ENCODE results near the gene FXYD2. TPM values are rescaled to one million over a fixed set of nuclear protein-coding genes. Genes with fewer than 3 reads are reported as not detected.

The FXYD2 gene
- total RNA-seq (2014; rRNA removed; shearing (Covaris generic)) (not detected in 2 replicates), polyA plus RNA-seq (2016; fragmentation: Nextera tagmentation; extraction: Ambion mirVana) (not detected in 2 replicates)

DNA sequence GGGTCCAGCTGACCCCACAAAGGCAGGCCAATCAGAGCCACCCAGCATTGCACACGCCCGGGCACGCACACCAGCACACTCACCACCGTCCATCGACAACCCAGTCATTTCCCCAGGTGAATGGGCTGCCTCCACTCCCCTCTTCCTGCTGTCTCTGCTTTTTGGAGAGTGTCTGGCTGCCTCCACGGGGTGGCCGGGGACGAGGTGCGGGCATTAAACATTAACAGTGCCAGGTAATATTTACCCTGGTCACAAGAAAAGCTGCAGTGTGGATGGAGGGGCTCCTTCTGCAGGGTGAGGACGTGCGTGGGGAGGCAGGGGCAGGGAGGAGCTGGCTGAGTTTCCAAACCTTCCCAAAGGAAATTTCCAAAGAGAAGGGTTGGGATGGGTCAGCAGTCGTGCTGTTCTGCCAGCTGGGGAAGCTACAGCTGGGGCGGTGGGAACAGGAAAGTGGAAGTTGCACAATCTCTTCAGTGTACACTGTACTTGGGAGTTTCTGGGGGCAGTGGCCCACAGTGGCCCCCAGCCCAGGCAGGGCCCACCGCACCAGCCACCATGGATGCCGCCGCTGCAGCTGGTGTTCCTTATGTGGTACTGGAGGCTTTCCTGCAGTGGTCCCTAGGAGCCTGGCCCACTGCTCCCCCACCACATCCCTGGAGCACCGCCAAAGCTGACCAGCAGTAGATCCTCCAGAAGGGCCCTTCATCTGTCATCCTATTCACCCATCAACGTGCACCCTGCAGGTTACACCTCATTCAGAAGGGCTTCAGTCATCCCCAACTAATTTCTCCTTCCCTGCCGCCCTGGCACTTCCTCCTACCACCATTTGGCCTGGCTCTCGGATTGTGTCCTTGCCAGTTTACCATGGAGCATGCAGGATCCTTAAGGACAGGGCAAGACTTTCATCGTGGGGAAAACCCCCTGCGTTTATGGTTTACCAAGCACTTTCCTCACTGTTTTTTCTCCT is at the start of gene FXYD2:
Gene FXYD2 (minus strand): TSS at position 174 of the 967 bp plus-strand sequence. CDS start 66 bp downstream, at position 108.
- Histone ChIP-seq H3K79me2 (ENCODE audit: insufficient read depth) (no peaks in the 10 kb centered on the region), H3F3A (ENCODE audit: insufficient read depth) (no peaks in the 10 kb centered on the region), H3K9me2 (ENCODE audit: insufficient read depth) (no peaks in the 10 kb centered on the region), H3K4me3 (no peak within 1 kb of the TSS), H3K4me2 (ENCODE audit: unreplicated experiment) (no peak within 1 kb of the TSS), H3K36me3 (ENCODE audit: low read depth) (no peaks in the 10 kb centered on the region), H4K20me1 (ENCODE audit: insufficient read depth) (no peaks in the 10 kb centered on the region), H3K27me3 (replicated peaks; ENCODE audit: insufficient read depth) (0 out of 2 replicates have a peak, but pooled peaks cover 12% of the 10 kb centered on the region), H3K4me1 (ENCODE audit: insufficient read depth) (no peaks in the 10 kb centered on the region), H3K9me3 (ENCODE audit: low read depth) (no peaks in the 10 kb centered on the region), H2AFZ (no peak within 1 kb of the TSS), H3K9ac (no peak within 1 kb of the TSS), H3K27ac (no peak within 1 kb of the TSS)
- in situ Hi-C loops (cut with MboI) = no loop called here
- no peak for DNase-seq
- 57 to 63% methylated on average over 22 of the region's 22 CpGs for WGBS, 2 experiments (ENCODE audit: low coverage in 1 of 2, low lambda C conversion rate in 2 of 2, missing lambda C conversion rate in 2 of 2)
- TF ChIP-seq EZH2 (IDR thresholded peaks at IDR 0.05; ENCODE audit: insufficient read depth, poor library complexity, severe bottlenecking) (no peak), EZH2phosphoT487 (IDR thresholded peaks at IDR 0.05; ENCODE audit: insufficient read depth, low read depth) (no peak)

DNA sequence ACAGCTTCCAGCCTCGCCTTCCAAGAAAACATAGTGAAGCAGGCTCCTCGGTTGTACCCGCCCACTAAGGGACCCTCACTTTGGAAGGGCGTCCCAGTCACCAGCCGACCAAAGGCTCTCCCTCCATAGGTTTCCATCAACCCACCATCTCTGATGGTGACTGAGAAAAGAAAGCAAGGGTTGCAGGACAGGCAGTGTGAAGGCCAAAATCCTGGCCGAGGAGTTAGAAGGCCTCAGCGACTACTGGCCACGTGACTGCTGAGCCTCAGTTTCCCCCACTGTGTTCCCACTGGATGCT is 49.2 kb upstream of the FXYD2 start:
- TF ChIP-seq EZH2 (IDR thresholded peaks at IDR 0.05; ENCODE audit: insufficient read depth, poor library complexity, severe bottlenecking) (no peak), EZH2phosphoT487 (IDR thresholded peaks at IDR 0.05; ENCODE audit: insufficient read depth, low read depth) (no peak)
- no peak for DNase-seq
- Histone ChIP-seq H3K36me3 (ENCODE audit: low read depth) (no peaks in the 10 kb centered on the region), H3K9me3 (ENCODE audit: low read depth) (no peaks in the 10 kb centered on the region), H3K27ac (no peak overlapping the region), H3K9ac (no peak overlapping the region), H3K4me3 (no peak overlapping the region), H2AFZ (no peak overlapping the region), H3K9me2 (ENCODE audit: insufficient read depth) (no peaks in the 10 kb centered on the region), H3K27me3 (replicated peaks; ENCODE audit: insufficient read depth) (peaks cover 56% of the 10 kb centered on the region), H3K4me1 (ENCODE audit: insufficient read depth) (no peaks in the 10 kb centered on the region), H3K79me2 (ENCODE audit: insufficient read depth) (no peaks in the 10 kb centered on the region), H4K20me1 (ENCODE audit: insufficient read depth) (no peaks in the 10 kb centered on the region), H3K4me2 (ENCODE audit: unreplicated experiment) (no peak overlapping the region), H3F3A (ENCODE audit: insufficient read depth) (no peaks in the 10 kb centered on the region)
- 51 to 56% methylated on average over 8 of the region's 8 CpGs for WGBS, 2 experiments (ENCODE audit: low coverage in 1 of 2, low lambda C conversion rate in 2 of 2, missing lambda C conversion rate in 2 of 2)
- in situ Hi-C loops (cut with MboI) = no loop called here

DNA sequence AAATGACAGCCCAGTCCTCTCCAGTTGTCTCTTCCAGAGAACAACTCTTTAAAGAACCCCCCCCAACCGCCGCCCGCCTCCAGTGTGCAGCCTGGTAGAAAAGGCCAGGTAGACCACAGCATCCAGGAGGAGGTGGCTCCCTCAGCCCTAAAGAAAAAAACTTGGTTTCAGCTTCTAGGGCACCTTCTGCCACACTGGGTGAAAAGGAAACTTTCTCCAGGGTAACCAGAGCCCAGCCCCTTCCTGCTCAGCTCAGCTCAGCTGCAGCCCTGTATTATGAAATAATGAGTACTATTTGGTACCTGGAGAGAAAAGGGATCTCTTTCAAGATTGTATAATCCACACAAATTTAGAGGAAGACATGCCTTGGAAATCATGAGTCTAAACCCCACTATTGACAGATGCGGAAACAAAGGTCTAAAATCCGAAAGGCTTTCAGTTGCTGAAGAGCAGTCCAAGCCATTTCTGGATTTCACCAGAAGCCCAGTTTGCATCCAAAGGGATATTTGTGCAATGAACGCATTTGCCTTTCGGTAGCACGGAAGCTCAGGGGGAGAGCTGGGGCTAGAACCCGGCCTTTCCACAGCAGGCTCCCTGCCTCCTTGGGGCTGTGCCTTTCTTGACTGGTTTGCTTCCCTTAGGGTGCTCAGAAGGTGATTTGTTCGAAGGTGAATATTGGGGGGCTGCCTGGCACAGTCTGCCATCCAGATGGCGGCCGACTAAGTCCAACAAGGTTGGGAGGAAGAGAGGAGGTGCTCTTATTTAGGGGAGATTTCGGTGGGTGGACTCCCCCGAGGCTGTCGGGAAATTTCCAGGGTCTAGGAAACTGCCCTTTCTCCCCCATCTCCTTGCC is 48.7 kb upstream of the FXYD2 start:
- no peak overlapping the region for H3K9ac ChIP-seq
- no peaks in the 10 kb centered on the region for H3K4me1 ChIP-seq (ENCODE audit: insufficient read depth)
- peaks cover 50% of the 10 kb centered on the region for H3K27me3 ChIP-seq (replicated peaks; ENCODE audit: insufficient read depth)
- WGBS, 2 experiments (ENCODE audit: low coverage in 1 of 2, low lambda C conversion rate in 2 of 2, missing lambda C conversion rate in 2 of 2) = 71 to 72% methylated on average over 15 of the region's 15 CpGs
- H4K20me1 ChIP-seq (ENCODE audit: insufficient read depth) = no peaks in the 10 kb centered on the region
- TF ChIP-seq EZH2 (IDR thresholded peaks at IDR 0.05; ENCODE audit: insufficient read depth, poor library complexity, severe bottlenecking) (no peak), EZH2phosphoT487 (IDR thresholded peaks at IDR 0.05; ENCODE audit: insufficient read depth, low read depth) (no peak)
- H3K4me2 ChIP-seq (ENCODE audit: unreplicated experiment) = no peak overlapping the region
- no peaks in the 10 kb centered on the region for H3F3A ChIP-seq (ENCODE audit: insufficient read depth)
- H3K79me2 ChIP-seq (ENCODE audit: insufficient read depth) = no peaks in the 10 kb centered on the region
- no peak overlapping the region for H3K4me3 ChIP-seq
- H3K9me2 ChIP-seq (ENCODE audit: insufficient read depth) = no peaks in the 10 kb centered on the region
- H2AFZ ChIP-seq = no peak overlapping the region
- H3K36me3 ChIP-seq (ENCODE audit: low read depth) = no peaks in the 10 kb centered on the region
- H3K27ac ChIP-seq = no peak overlapping the region
- DNase-seq = no peak
- H3K9me3 ChIP-seq (ENCODE audit: low read depth) = no peaks in the 10 kb centered on the region
- in situ Hi-C loops (cut with MboI) = no loop called here

DNA sequence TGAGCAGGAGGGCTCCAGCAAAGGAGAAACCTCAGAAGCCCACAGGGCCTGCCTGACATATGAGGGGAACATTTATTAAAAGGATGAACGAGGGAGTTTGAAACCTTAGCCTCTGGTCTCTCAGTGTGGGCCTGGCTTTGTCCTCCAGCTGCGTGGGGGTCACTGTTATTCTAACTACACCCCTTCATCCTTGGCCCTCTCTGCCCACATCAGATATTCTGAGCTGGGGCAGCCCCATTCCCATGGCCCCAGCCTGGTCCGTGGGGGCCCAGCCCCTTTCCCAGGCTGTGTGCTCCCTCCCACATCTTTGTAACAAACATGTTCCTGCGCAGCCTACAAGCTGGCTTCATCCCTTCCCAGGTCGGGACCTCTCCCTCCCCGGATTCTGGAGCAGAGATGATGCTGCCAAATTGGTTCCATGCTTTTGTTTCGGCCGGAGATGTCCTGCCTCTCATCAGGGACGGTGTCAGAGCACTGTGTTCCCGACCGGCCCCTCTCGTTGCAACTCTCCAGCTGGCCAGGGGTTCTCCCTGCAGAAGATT is 47.9 kb upstream of the FXYD2 start:
- Histone ChIP-seq H2AFZ (no peak overlapping the region), H3K4me3 (no peak overlapping the region), H3K9me2 (ENCODE audit: insufficient read depth) (no peaks in the 10 kb centered on the region), H4K20me1 (ENCODE audit: insufficient read depth) (no peaks in the 10 kb centered on the region), H3K79me2 (ENCODE audit: insufficient read depth) (no peaks in the 10 kb centered on the region), H3K9me3 (ENCODE audit: low read depth) (no peaks in the 10 kb centered on the region), H3K27ac (no peak overlapping the region), H3K9ac (no peak overlapping the region), H3K27me3 (replicated peaks; ENCODE audit: insufficient read depth) (peaks cover 48% of the 10 kb centered on the region), H3K4me2 (ENCODE audit: unreplicated experiment) (no peak overlapping the region), H3K36me3 (ENCODE audit: low read depth) (no peaks in the 10 kb centered on the region), H3F3A (ENCODE audit: insufficient read depth) (no peaks in the 10 kb centered on the region), H3K4me1 (ENCODE audit: insufficient read depth) (no peaks in the 10 kb centered on the region)
- DNase-seq = no peak
- in situ Hi-C loops (cut with MboI) = no loop called here
- TF ChIP-seq EZH2phosphoT487 (IDR thresholded peaks at IDR 0.05; ENCODE audit: insufficient read depth, low read depth) (no peak), EZH2 (IDR thresholded peaks at IDR 0.05; ENCODE audit: insufficient read depth, poor library complexity, severe bottlenecking) (no peak)
- WGBS, 2 experiments (ENCODE audit: low coverage in 1 of 2, low lambda C conversion rate in 2 of 2, missing lambda C conversion rate in 2 of 2) = 25 to 34% methylated on average over 12 of the region's 12 CpGs

All from GM23248 (cell line).